Caco-2 (cell line): ENCODE measurements around the gene RBKS. TPM values are rescaled to one million over a fixed set of nuclear protein-coding genes. Genes with fewer than 3 reads are reported as not detected.

ENCODE experiments used
- BruUV-seq: library from RNA; stranded (reverse); fragments of 400-500 nt; replicated peaks from 2 replicates; lab custom pipeline; 2021; lab: Mats Ljungman, UMichigan
- CTCF ChIA-PET: fragments of 300-600 bp; sonication (Branson Sonifier 250); formaldehyde crosslinking; loops from one replicate; lab custom pipeline; 2022; ENCODE audit warnings: antibody characterized with exemption; lab: Charles Lee
- POLR2A ChIA-PET: fragments of 300-600 bp; sonication (Branson Sonifier 250); formaldehyde crosslinking; loops from one replicate; lab custom pipeline; 2022; ENCODE audit warnings: antibody characterized with exemption; lab: Charles Lee
- DNase-seq, 2 experiments: peaks; one replicate each; pipeline versions ENCODE4 v3.0.0 to v3.0.0-alpha.2; 2020 to 2022
- H3K27me3 ChIP-seq: replicated peaks from 2 replicates; pipeline ENCODE4 v1.6.0; 2011; ENCODE audit warnings: low read length; ENCODE audit not compliant: control insufficient read depth, insufficient read depth
- H3K36me3 ChIP-seq: 2 replicates; pipeline ENCODE4 v1.5.1; 2011; ENCODE audit warnings: low read length; ENCODE audit not compliant: control insufficient read depth, insufficient read depth
- H3K4me1 ChIP-seq: fragments of 250-450 bp; sonication (Bioruptor Pico); 2 replicates; pipeline ENCODE4 v1.5.1; 2020; ENCODE audit warnings: mild to moderate bottlenecking
- H3K4me3 ChIP-seq: 2 replicates; pipeline ENCODE4 v1.5.1; 2011; ENCODE audit warnings: low read depth, mild to moderate bottlenecking, control low read depth, low read length
- H3K9me3 ChIP-seq: fragments of 250-450 bp; sonication (Bioruptor Pico); 2 replicates; pipeline ENCODE4 v1.5.1; 2020; ENCODE audit warnings: mild to moderate bottlenecking, moderate library complexity
- H3K27ac Mint-ChIP-seq: one replicate; pipeline ENCODE4 v1.8.0; 2022; ENCODE audit warnings: mixed read lengths; ENCODE audit not compliant: unreplicated experiment
- H3K27me3 Mint-ChIP-seq: one replicate; pipeline ENCODE4 v1.8.0; 2022; ENCODE audit warnings: mixed read lengths; ENCODE audit not compliant: insufficient read depth, unreplicated experiment
- H3K36me3 Mint-ChIP-seq: one replicate; pipeline ENCODE4 v1.8.0; 2022; ENCODE audit warnings: mild to moderate bottlenecking, mixed read lengths; ENCODE audit not compliant: insufficient read depth, unreplicated experiment
- H3K4me1 Mint-ChIP-seq: one replicate; pipeline ENCODE4 v1.8.0; 2022; ENCODE audit warnings: low read depth, mixed read lengths; ENCODE audit not compliant: unreplicated experiment
- H3K4me3 Mint-ChIP-seq: one replicate; pipeline ENCODE4 v1.8.0; 2022; ENCODE audit warnings: mild to moderate bottlenecking, moderate library complexity, mixed read lengths; ENCODE audit not compliant: unreplicated experiment
- H3K9me3 Mint-ChIP-seq: one replicate; pipeline ENCODE4 v1.8.0; 2022; ENCODE audit warnings: mixed read lengths; ENCODE audit not compliant: unreplicated experiment
- CTCF ChIP-seq, 2 experiments: fragments of 200-600 bp in 1 of 2; IDR thresholded peaks; 1 replicate in 1 of 2; 2 replicates in 1 of 2; pipeline versions ENCODE4 v1.5.1 to v1.8.0; 2011 to 2022; ENCODE audit warnings: antibody characterized with exemption in 1 of 2, control low read depth in 1 of 2, inconsistent platforms in 1 of 2, low read depth in 1 of 2, low read length in 1 of 2, mild to moderate bottlenecking in 1 of 2, moderate library complexity in 1 of 2; ENCODE audit not compliant: insufficient read depth in 1 of 2, severe bottlenecking in 1 of 2, unreplicated experiment in 1 of 2
- intact Hi-C: fragments of 100-400 bp; cut with micrococcal nuclease; formaldehyde crosslinking; loops from one replicate; pipeline ENCODE4 v1.10.0; 2022; ENCODE audit not compliant: unreplicated experiment
- total RNA-seq: library from RNA; stranded (reverse); gene quantifications from 2 replicates; pipeline ENCODE4 v1.2.3, GENCODE V29; 2022

Gene RBKS
- total RNA-seq, 1 experiment from 2014 or later: 7.4 TPM

GRCh38 chr2:27915191-27915590, 25.0 kb upstream of the RBKS start:
- POLR2A ChIA-PET: no interaction called here
- Histone ChIP-seq H3K9me3 (no peaks in the 10 kb centered on the region), H3K4me3 (no peak overlapping the region), H3K27me3 (no peaks in the 10 kb centered on the region), H3K36me3 (no peaks in the 10 kb centered on the region; the same call in 1 of the 2 replicates), H3K4me1 (peaks cover 22% of the 10 kb centered on the region)
- BruUV-seq: no TSS peak
- intact Hi-C loops: no loop called here
- no peak overlapping the region for H3K4me3 Mint-ChIP-seq
- CTCF ChIA-PET: no interaction called here
- no peaks in the 10 kb centered on the region for H3K9me3 Mint-ChIP-seq
- H3K36me3 Mint-ChIP-seq: no peaks in the 10 kb centered on the region
- H3K27ac Mint-ChIP-seq: no peak overlapping the region
- no peak for DNase-seq
- no peaks in the 10 kb centered on the region for H3K4me1 Mint-ChIP-seq
- no peaks in the 10 kb centered on the region for H3K27me3 Mint-ChIP-seq
- no peak for TF ChIP-seq CTCF (IDR thresholded peaks at IDR 0.05; ENCODE audit: insufficient read depth in 1 of 2, low read depth in 1 of 2, low read length in 1 of 2, severe bottlenecking in 1 of 2, unreplicated experiment in 1 of 2)

GRCh38 chr2:27914805-27915175, 24.6 kb upstream of the RBKS start:
- intact Hi-C loops: no loop called here
- DNase-seq: no peak
- Mint-ChIP-seq H3K9me3 (no peaks in the 10 kb centered on the region), H3K4me3 (no peak overlapping the region), H3K27ac (no peak overlapping the region), H3K4me1 (no peaks in the 10 kb centered on the region), H3K36me3 (no peaks in the 10 kb centered on the region), H3K27me3 (no peaks in the 10 kb centered on the region)
- BruUV-seq: no TSS peak
- no peaks in the 10 kb centered on the region; the same call in 1 of the 2 replicates for H3K36me3 ChIP-seq
- no peak overlapping the region for H3K4me3 ChIP-seq
- ChIA-PET POLR2A (interaction anchor here (0.8 kb wide), 1 partner anchor 24 kb away, joined by 7 read pairs; the partner anchor contains the start of genes BABAM2 and RBKS), CTCF (no interaction called here)
- H3K4me1 ChIP-seq: peaks cover 18% of the 10 kb centered on the region
- no peaks in the 10 kb centered on the region for H3K27me3 ChIP-seq
- TF ChIP-seq CTCF (IDR thresholded peaks at IDR 0.05; ENCODE audit: insufficient read depth in 1 of 2, low read depth in 1 of 2, low read length in 1 of 2, severe bottlenecking in 1 of 2, unreplicated experiment in 1 of 2): no peak
- H3K9me3 ChIP-seq: no peaks in the 10 kb centered on the region

- H3K9me3 ChIP-seq: no peaks in the 10 kb centered on the region
- no peaks in the 10 kb centered on the region for H3K9me3 Mint-ChIP-seq
- no peak for DNase-seq
- H3K36me3 ChIP-seq: no peaks in the 10 kb centered on the region; the same call in 1 of the 2 replicates
- no peak for TF ChIP-seq CTCF (IDR thresholded peaks at IDR 0.05; ENCODE audit: insufficient read depth in 1 of 2, low read depth in 1 of 2, low read length in 1 of 2, severe bottlenecking in 1 of 2, unreplicated experiment in 1 of 2)
- H3K4me3 ChIP-seq: no peak overlapping the region
- H3K4me3 Mint-ChIP-seq: no peak overlapping the region
- CTCF ChIA-PET: interaction anchor here (0.6 kb wide), 1 partner anchor 72 kb away, joined by 3 read pairs; no protein-coding TSS in a partner anchor
- POLR2A ChIA-PET: interaction anchor here (0.8 kb wide), 1 partner anchor 24 kb away, joined by 7 read pairs; the partner anchor contains the start of genes BABAM2 and RBKS
- no peaks in the 10 kb centered on the region for H3K4me1 Mint-ChIP-seq
- no peaks in the 10 kb centered on the region for H3K27me3 Mint-ChIP-seq
- intact Hi-C loops: no loop called here
- H3K4me1 ChIP-seq: peaks cover 18% of the 10 kb centered on the region
- no TSS peak for BruUV-seq
- no peak overlapping the region for H3K27ac Mint-ChIP-seq
- H3K36me3 Mint-ChIP-seq: no peaks in the 10 kb centered on the region
- no peaks in the 10 kb centered on the region for H3K27me3 ChIP-seq
Observed at GRCh38 chr2:27914041-27914804, 24.0 kb upstream of the RBKS start.
